ENCODE data around the gene LPIN2.

DNA sequence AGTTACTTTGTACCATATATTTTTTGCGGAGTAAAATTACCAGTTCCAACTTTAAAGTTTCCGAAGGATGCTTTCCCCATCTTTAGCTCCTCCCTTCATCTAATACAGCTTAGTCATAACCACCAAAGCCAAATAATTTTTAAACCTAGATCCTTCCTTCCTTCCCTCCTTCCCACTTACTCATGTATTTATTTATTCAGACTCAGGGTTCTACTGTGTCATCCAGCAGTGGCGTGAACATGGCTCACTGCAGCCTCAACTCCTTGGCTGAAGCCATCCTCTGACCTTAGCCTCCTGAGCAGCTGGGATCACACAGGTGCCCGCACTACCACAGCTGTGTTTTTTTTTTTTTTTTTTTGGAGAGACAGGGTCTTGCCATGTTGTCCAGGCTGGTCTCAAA is 4.4 kb downstream of the LPIN2 start:
- TF ChIP-seq, protein P1, sequence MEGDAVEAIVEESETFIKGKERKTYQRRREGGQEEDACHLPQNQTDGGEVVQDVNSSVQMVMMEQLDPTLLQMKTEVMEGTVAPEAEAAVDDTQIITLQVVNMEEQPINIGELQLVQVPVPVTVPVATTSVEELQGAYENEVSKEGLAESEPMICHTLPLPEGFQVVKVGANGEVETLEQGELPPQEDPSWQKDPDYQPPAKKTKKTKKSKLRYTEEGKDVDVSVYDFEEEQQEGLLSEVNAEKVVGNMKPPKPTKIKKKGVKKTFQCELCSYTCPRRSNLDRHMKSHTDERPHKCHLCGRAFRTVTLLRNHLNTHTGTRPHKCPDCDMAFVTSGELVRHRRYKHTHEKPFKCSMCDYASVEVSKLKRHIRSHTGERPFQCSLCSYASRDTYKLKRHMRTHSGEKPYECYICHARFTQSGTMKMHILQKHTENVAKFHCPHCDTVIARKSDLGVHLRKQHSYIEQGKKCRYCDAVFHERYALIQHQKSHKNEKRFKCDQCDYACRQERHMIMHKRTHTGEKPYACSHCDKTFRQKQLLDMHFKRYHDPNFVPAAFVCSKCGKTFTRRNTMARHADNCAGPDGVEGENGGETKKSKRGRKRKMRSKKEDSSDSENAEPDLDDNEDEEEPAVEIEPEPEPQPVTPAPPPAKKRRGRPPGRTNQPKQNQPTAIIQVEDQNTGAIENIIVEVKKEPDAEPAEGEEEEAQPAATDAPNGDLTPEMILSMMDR (IDR thresholded peaks at IDR 0.05) = no peak
- TF ChIP-seq POLR2A (IDR thresholded peaks at IDR 0.05) = no peak

Data from uterus (tissue), 2 donors.